A673 (cell line): ENCODE data around the gene CBFA2T3. TPM values are rescaled to one million over a fixed set of nuclear protein-coding genes. Genes with fewer than 3 reads are reported as not detected.
"Not testable (repeated sequence)": the region's sequence is repeated elsewhere in the genome, so short reads cannot be mapped to it uniquely, and the experiment has no call there.

ENCODE experiments used
- BruUV-seq: library from RNA; stranded (reverse); fragments of 400-500 nt; replicated peaks from 2 replicates; lab custom pipeline; 2021; lab: Mats Ljungman, UMichigan
- CTCF ChIA-PET: fragments of 300-600 bp; sonication (Branson Sonifier 250); formaldehyde crosslinking; loops from one replicate; lab custom pipeline; 2022; ENCODE audit warnings: antibody characterized with exemption; lab: Charles Lee
- POLR2A ChIA-PET: fragments of 300-600 bp; sonication (Branson Sonifier 250); formaldehyde crosslinking; loops from one replicate; lab custom pipeline; 2022; ENCODE audit warnings: antibody characterized with exemption; ENCODE audit not compliant: low non-redundant PET; lab: Charles Lee
- DNase-seq: peaks from one replicate; pipeline ENCODE4 v3.0.0-alpha.2; 2015; ENCODE audit warnings: low spot score
- H3K27ac ChIP-seq: fragments of 200-600 bp; sonication (generic); 2 replicates; pipeline ENCODE4 v1.5.1; 2016; ENCODE audit warnings: mixed run types, low read depth, mild to moderate bottlenecking, mixed read lengths, antibody characterized with exemption, low read length; ENCODE audit not compliant: poor library complexity, severe bottlenecking
- H3K27me3 ChIP-seq: fragments of 200-600 bp; sonication (generic); replicated peaks from 2 replicates; pipeline ENCODE4 v1.6.1; 2017; ENCODE audit warnings: mixed run types, low read depth, mild to moderate bottlenecking, mixed read lengths, antibody characterized with exemption, low read length; ENCODE audit not compliant: insufficient read depth, poor library complexity
- H3K36me3 ChIP-seq: fragments of 200-600 bp; sonication (generic); 2 replicates; pipeline ENCODE4 v1.6.1; 2016; ENCODE audit warnings: mixed run types, mild to moderate bottlenecking, mixed read lengths, antibody characterized with exemption, low read length; ENCODE audit not compliant: insufficient read depth, poor library complexity, severe bottlenecking
- H3K4me1 ChIP-seq: fragments of 200-600 bp; sonication (generic); 2 replicates; pipeline ENCODE4 v1.6.1; 2017; ENCODE audit warnings: mixed run types, mild to moderate bottlenecking, mixed read lengths, antibody characterized with exemption, low read length; ENCODE audit not compliant: insufficient read depth, poor library complexity, severe bottlenecking
- H3K4me3 ChIP-seq: fragments of 200-600 bp; sonication (generic); 2 replicates; pipeline ENCODE4 v1.5.1; 2016; ENCODE audit warnings: low read depth, mixed run types, mild to moderate bottlenecking, mixed read lengths, low read length; ENCODE audit not compliant: poor library complexity, severe bottlenecking
- H3K9me3 ChIP-seq: fragments of 200-600 bp; sonication (generic); 2 replicates; pipeline ENCODE4 v1.6.1; 2016; ENCODE audit warnings: mixed run types, low read depth, mild to moderate bottlenecking, mixed read lengths, antibody characterized with exemption, low read length; ENCODE audit not compliant: poor library complexity, severe bottlenecking
- CTCF ChIP-seq: fragments of 300-800, 200-600 bp; sonication (generic); conservative IDR thresholded peaks from 2 replicates; pipeline ENCODE4 v1.5.1; 2017; ENCODE audit warnings: low read depth, mild to moderate bottlenecking, antibody characterized with exemption, low read length, moderate library complexity, mixed read lengths
- EZH2 ChIP-seq: fragments of 200-600 bp; sonication (generic); IDR thresholded peaks from 2 replicates; pipeline ENCODE4 v1.6.1; 2017; ENCODE audit warnings: borderline replicate concordance, low read depth, mild to moderate bottlenecking, mixed read lengths, antibody characterized with exemption, low read length; ENCODE audit not compliant: poor library complexity, severe bottlenecking
- intact Hi-C: fragments of 100-400 bp; cut with micrococcal nuclease; formaldehyde crosslinking; loops from one replicate; pipeline ENCODE4 v1.10.0; 2022; ENCODE audit not compliant: unreplicated experiment
- total RNA-seq: library from RNA; stranded (reverse); gene quantifications from 2 replicates; pipeline ENCODE4 v1.2.3, GENCODE V29; 2021

Gene CBFA2T3
- total RNA-seq, 1 experiment from 2014 or later, result 1.7 TPM

- no TSS peak for BruUV-seq
- TF ChIP-seq CTCF, result no peak
- no peak for TF ChIP-seq EZH2
- Histone ChIP-seq H3K36me3 (no peaks in the 10 kb centered on the region), H3K9me3 (no peaks in the 10 kb centered on the region), H3K27ac (no peak overlapping the region), H3K27me3 (peaks cover 14% of the 10 kb centered on the region), H3K4me1 (no peaks in the 10 kb centered on the region), H3K4me3 (no peak overlapping the region)
- intact Hi-C loops, result no loop called here
- ChIA-PET POLR2A (no interaction called here), CTCF (no interaction called here)
- no peak for DNase-seq
Observed at GRCh38 chr16:89019511-89019910, 42.5 kb upstream of the CBFA2T3 start.

GRCh38 chr16:89018282-89019158 is 41.5 kb upstream of the CBFA2T3 start:
- CTCF ChIA-PET, result no interaction called here

GRCh38 chr16:89017543-89018281 is 40.7 kb upstream of the CBFA2T3 start:
- no peak overlapping the region for H3K4me3 ChIP-seq
- no peak for TF ChIP-seq EZH2
- TF ChIP-seq CTCF, result no peak
- no peaks in the 10 kb centered on the region for H3K36me3 ChIP-seq
- H3K27me3 ChIP-seq, result peaks cover 3% of the 10 kb centered on the region
- no peak for DNase-seq
- no peak overlapping the region for H3K27ac ChIP-seq
- intact Hi-C loops, result no loop called here
- BruUV-seq, result no TSS peak
- ChIA-PET POLR2A (no interaction called here), CTCF (no interaction called here)
- no peaks in the 10 kb centered on the region for H3K4me1 ChIP-seq
- no peaks in the 10 kb centered on the region for H3K9me3 ChIP-seq

More at GRCh38 chr16:89018282-89019158, 41.5 kb upstream of the CBFA2T3 start:
- H3K9me3 ChIP-seq, result no peaks in the 10 kb centered on the region
- no peak for DNase-seq
- H3K27me3 ChIP-seq, result peaks cover 5% of the 10 kb centered on the region
- BruUV-seq, result no TSS peak
- H3K4me1 ChIP-seq, result no peaks in the 10 kb centered on the region
- intact Hi-C loops, result no loop called here
- TF ChIP-seq CTCF, result no peak
- POLR2A ChIA-PET, result no interaction called here
- H3K27ac ChIP-seq, result no peak overlapping the region
- H3K4me3 ChIP-seq, result no peak overlapping the region
- H3K36me3 ChIP-seq, result no peaks in the 10 kb centered on the region

- DNase-seq, H3K4me1 ChIP-seq, H3K9me3 ChIP-seq, H3K4me3 ChIP-seq, intact Hi-C loops, BruUV-seq, CTCF ChIA-PET, H3K36me3 ChIP-seq, H3K27ac ChIP-seq, H3K27me3 ChIP-seq, POLR2A ChIA-PET: not testable (repeated sequence)
Observed at GRCh38 chr16:89016561-89016960, 39.6 kb upstream of the CBFA2T3 start.
